Sigmoid colon (tissue), 7 donors: ENCODE results near the gene RARS1. TPM values are rescaled to one million over a fixed set of nuclear protein-coding genes. Genes with fewer than 3 reads are reported as not detected.

Experiments used
- DNase-seq: peaks from one replicate; pipeline ENCODE4 v3.0.0-alpha.2; 2019
- H3K27ac ChIP-seq, 4 donors: fragments of 200-600 bp; sonication (generic); one replicate each; pipeline ENCODE4 v1.5.1; 2016 to 2019; ENCODE audit warnings: mild to moderate bottlenecking in 1 of 4
- H3K27me3 ChIP-seq, 3 donors: fragments of 200-600 bp; sonication (generic); one replicate each; pipeline ENCODE4 v1.5.1; 2019; ENCODE audit warnings: mild to moderate bottlenecking in 1 of 3
- H3K36me3 ChIP-seq, 4 donors: fragments of 200-600 bp; sonication (generic); one replicate each; pipeline ENCODE4 v1.5.1; 2016 to 2019
- H3K4me1 ChIP-seq, 4 donors: fragments of 200-600 bp; sonication (generic); one replicate each; pipeline ENCODE4 v1.5.1; 2017 to 2019
- H3K4me3 ChIP-seq, 4 donors: fragments of 200-600 bp; sonication (generic); one replicate each; pipeline ENCODE4 v1.5.1; 2017 to 2019; ENCODE audit warnings: mild to moderate bottlenecking in 2 of 4, moderate library complexity in 1 of 4
- H3K9me3 ChIP-seq, 4 donors: fragments of 200-600 bp in 3 of 4; sonication (generic) in 3 of 4; one replicate each; pipeline versions ENCODE4 v1.5.1 to v1.6.1; 2013 to 2019
- EP300 ChIP-seq, 4 donors: sonication (generic); formaldehyde crosslinking; IDR thresholded peaks; one replicate each; pipeline ENCODE4 v1.6.1; 2017; ENCODE audit warnings: antibody characterized with exemption in 4 of 4
- POLR2A ChIP-seq, 2 donors: fragments of 450-650 bp; IDR thresholded peaks; one replicate each; pipeline ENCODE4 v1.6.1; 2016; ENCODE audit warnings: antibody characterized with exemption in 2 of 2, mild to moderate bottlenecking in 2 of 2, moderate library complexity in 2 of 2
- POLR2AphosphoS5 ChIP-seq, 4 donors: sonication (generic); formaldehyde crosslinking; IDR thresholded peaks; one replicate each; pipeline ENCODE4 v1.6.1; 2017; ENCODE audit warnings: antibody characterized with exemption in 4 of 4
- whole genome bisulfite sequencing, 2 donors: extraction: QIAGEN DNeasy Blood & Tissue Kit; methylation state at CpG; one replicate each; pipeline ENCODE4 v1.1.7; 2013; 5-methylcytosine and 5-hydroxymethylcytosine counted together
- intact Hi-C: fragments of 100-400 bp; cut with DNase I; formaldehyde crosslinking; loops from one replicate; pipeline ENCODE4 v1.15.1; 2023
- polyA plus RNA-seq, 3 donors: library from polyadenylated mRNA; stranded (reverse); fragments of 200-250 nt; gene quantifications; one replicate each; pipeline ENCODE4 v1.2.3, GENCODE V29; 2013
- total RNA-seq, 4 donors: library from RNA; depleted of rRNA; stranded (reverse); fragments of >200 nt; gene quantifications; one replicate each; pipeline ENCODE4 v1.1.0, GENCODE V29; 2016
- TF ChIP-seq, protein P1 (sequence below), 4 experiments: fragments of 450-650 bp in 3 of 4; fragments of 200-600 bp in 1 of 4; IDR thresholded peaks; one replicate each; pipeline ENCODE4 v1.5.1; 2016 to 2019; ENCODE audit warnings: antibody characterized with exemption in 4 of 4, mild to moderate bottlenecking in 3 of 4, moderate library complexity in 2 of 4
- donor health status: healthy with polysubstance abuse.
- donor health status: Bipolar disorder and iron deficiency.
- donor health status: healthy.

RARS1 gene
- total and polyA plus RNA-seq, 7 donors: 21.0 to 91.1 (median 65.8) TPM

DNA sequence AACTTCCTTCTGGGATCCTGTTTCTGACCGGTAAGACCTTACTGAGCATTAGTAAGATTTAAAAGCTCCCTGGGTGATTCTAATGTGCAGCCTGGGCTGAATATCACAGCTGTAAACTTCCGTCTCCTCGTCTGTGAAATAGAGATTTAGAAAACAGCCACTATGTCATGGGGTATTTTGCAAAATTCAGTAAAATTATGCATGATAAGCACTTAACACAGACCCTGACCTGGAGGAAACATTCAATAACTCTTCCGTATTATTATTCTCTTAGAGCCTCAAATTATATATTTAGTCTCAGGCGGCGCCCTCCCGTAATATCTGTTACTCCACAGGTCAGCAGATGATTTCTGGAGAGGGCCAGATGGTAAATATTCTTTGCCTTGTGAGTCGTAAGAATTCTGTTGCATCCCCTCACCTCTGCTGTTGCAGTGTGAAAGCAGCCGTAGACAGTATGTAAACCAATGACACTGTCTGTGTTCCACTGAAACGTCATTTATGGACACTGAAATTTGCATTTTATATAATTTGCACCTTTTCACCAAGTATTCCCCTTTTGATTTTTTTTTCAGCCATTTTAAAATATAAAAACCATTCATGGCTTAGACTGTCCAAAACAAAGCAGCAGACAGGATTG lies 39.2 kb upstream of the RARS1 start:
- H3K4me1 ChIP-seq: no peaks in the 10 kb centered on the region
- no peak for DNase-seq
- 84 to 88% methylated on average over 10 of the region's 10 CpGs for WGBS, 2 donors
- intact Hi-C loops: no loop called here
- no peaks in the 10 kb centered on the region for H3K36me3 ChIP-seq
- H3K27ac ChIP-seq: no peak overlapping the region
- H3K9me3 ChIP-seq: no peaks in the 10 kb centered on the region
- TF ChIP-seq, protein P1, sequence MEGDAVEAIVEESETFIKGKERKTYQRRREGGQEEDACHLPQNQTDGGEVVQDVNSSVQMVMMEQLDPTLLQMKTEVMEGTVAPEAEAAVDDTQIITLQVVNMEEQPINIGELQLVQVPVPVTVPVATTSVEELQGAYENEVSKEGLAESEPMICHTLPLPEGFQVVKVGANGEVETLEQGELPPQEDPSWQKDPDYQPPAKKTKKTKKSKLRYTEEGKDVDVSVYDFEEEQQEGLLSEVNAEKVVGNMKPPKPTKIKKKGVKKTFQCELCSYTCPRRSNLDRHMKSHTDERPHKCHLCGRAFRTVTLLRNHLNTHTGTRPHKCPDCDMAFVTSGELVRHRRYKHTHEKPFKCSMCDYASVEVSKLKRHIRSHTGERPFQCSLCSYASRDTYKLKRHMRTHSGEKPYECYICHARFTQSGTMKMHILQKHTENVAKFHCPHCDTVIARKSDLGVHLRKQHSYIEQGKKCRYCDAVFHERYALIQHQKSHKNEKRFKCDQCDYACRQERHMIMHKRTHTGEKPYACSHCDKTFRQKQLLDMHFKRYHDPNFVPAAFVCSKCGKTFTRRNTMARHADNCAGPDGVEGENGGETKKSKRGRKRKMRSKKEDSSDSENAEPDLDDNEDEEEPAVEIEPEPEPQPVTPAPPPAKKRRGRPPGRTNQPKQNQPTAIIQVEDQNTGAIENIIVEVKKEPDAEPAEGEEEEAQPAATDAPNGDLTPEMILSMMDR (IDR thresholded peaks at IDR 0.05): no peak
- TF ChIP-seq POLR2A (IDR thresholded peaks at IDR 0.05) (no peak), POLR2AphosphoS5 (IDR thresholded peaks at IDR 0.05) (no peak), EP300 (IDR thresholded peaks at IDR 0.05) (no peak)
- no peaks in the 10 kb centered on the region for H3K27me3 ChIP-seq
- no peak overlapping the region for H3K4me3 ChIP-seq

- no peak for DNase-seq
- H3K36me3 ChIP-seq: no peaks in the 10 kb centered on the region
- TF ChIP-seq POLR2A (IDR thresholded peaks at IDR 0.05) (no peak), EP300 (IDR thresholded peaks at IDR 0.05) (no peak), POLR2AphosphoS5 (IDR thresholded peaks at IDR 0.05) (no peak)
- TF ChIP-seq, protein P1 (IDR thresholded peaks at IDR 0.05): no peak
- 85 to 90% methylated on average over 4 of the region's 4 CpGs for WGBS, 2 donors
- no peak overlapping the region for H3K4me3 ChIP-seq
- intact Hi-C loops: no loop called here
- H3K4me1 ChIP-seq: no peaks in the 10 kb centered on the region
- no peaks in the 10 kb centered on the region for H3K27me3 ChIP-seq
- H3K9me3 ChIP-seq: no peaks in the 10 kb centered on the region
- H3K27ac ChIP-seq: no peak overlapping the region
Observed at GRCh38 chr5:168447808-168448207, 38.5 kb upstream of the RARS1 start.

GRCh38 chr5:168449166-168449565 lies 37.1 kb upstream of the RARS1 start:
- 79 to 87% methylated on average over 2 of the region's 2 CpGs for WGBS, 2 donors
- no peak overlapping the region for H3K27ac ChIP-seq

GRCh38 chr5:168451565-168451964 lies 34.7 kb upstream of the RARS1 start:
- H3K27me3 ChIP-seq: no peaks in the 10 kb centered on the region
- H3K9me3 ChIP-seq: no peaks in the 10 kb centered on the region
- H3K27ac ChIP-seq: no peak overlapping the region
- 95 to 98% methylated on average over 3 of the region's 3 CpGs for WGBS, 2 donors
- no peak overlapping the region for H3K4me3 ChIP-seq
- H3K36me3 ChIP-seq: no peaks in the 10 kb centered on the region
- intact Hi-C loops: no loop called here
- TF ChIP-seq, protein P1 (IDR thresholded peaks at IDR 0.05): no peak
- TF ChIP-seq POLR2AphosphoS5 (IDR thresholded peaks at IDR 0.05): no peak
- TF ChIP-seq POLR2A (IDR thresholded peaks at IDR 0.05): no peak
- TF ChIP-seq EP300 (IDR thresholded peaks at IDR 0.05): no peak
- H3K4me1 ChIP-seq: no peaks in the 10 kb centered on the region
- no peak for DNase-seq

More at GRCh38 chr5:168449166-168449565, 37.1 kb upstream of the RARS1 start:
- Histone ChIP-seq H3K9me3 (no peaks in the 10 kb centered on the region), H3K4me1 (no peaks in the 10 kb centered on the region), H3K36me3 (no peaks in the 10 kb centered on the region), H3K4me3 (no peak overlapping the region), H3K27me3 (no peaks in the 10 kb centered on the region)
- TF ChIP-seq EP300 (IDR thresholded peaks at IDR 0.05) (no peak), POLR2A (IDR thresholded peaks at IDR 0.05) (no peak), POLR2AphosphoS5 (IDR thresholded peaks at IDR 0.05) (no peak)
- TF ChIP-seq, protein P1 (IDR thresholded peaks at IDR 0.05): no peak
- intact Hi-C loops: no loop called here
- no peak for DNase-seq

- 95 to 97% methylated on average over 12 of the region's 12 CpGs for WGBS, 2 donors
Observed at GRCh38 chr5:168455201-168455600, 31.1 kb upstream of the RARS1 start.

More at GRCh38 chr5:168455201-168455600, 31.1 kb upstream of the RARS1 start:
- TF ChIP-seq EP300 (IDR thresholded peaks at IDR 0.05): no peak
- TF ChIP-seq POLR2A (IDR thresholded peaks at IDR 0.05): no peak
- TF ChIP-seq, protein P1 (IDR thresholded peaks at IDR 0.05): no peak
- TF ChIP-seq POLR2AphosphoS5 (IDR thresholded peaks at IDR 0.05): no peak
- Histone ChIP-seq H3K9me3 (peaks cover 0 to 2% (median 0%) of the 10 kb centered on the region in 4 donors), H3K4me3 (no peak overlapping the region), H3K27me3 (no peaks in the 10 kb centered on the region), H3K27ac (no peak overlapping the region), H3K4me1 (no peaks in the 10 kb centered on the region), H3K36me3 (no peaks in the 10 kb centered on the region)
- intact Hi-C loops: no loop called here
- no peak for DNase-seq
